HG03565 (cell line): ENCODE results near the gene SERPINA9.
"Not testable (repeated sequence)": the region's sequence is repeated elsewhere in the genome, so short reads cannot be mapped to it uniquely, and the experiment has no call there.

Source experiments
- ATAC-seq: cut with Tn5 transposase; IDR thresholded peaks from one replicate; pipeline ENCODE4 v1.9.1; 2021; ENCODE audit warnings: mild to moderate bottlenecking, moderate library complexity; ENCODE audit not compliant: unreplicated experiment

The SERPINA9 gene

DNA sequence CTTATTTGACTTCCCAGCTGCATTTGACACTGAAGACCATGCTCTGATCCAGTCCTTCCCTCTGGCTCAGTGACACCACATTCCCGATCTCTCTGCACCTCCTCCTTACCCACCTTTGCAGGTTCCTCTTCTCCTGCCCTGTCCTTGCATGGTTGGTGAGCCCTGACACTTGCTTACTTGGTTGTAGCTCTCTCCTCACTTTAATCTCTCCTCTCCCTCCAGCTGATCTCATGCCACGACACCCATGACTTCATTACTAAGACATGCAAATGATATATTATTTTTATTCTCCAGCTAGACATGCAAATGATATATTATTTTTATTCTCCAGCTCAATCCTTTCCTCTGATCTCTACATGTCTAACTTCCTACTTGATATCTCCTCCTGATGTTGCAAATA, at the start of gene SERPINA9:
TSS of gene SERPINA9 (minus strand) at position 175 of the 400 bp plus-strand sequence. CDS start 6,357 bp downstream, outside the sequence.
- ATAC-seq: no peak

- no peak for ATAC-seq
These were observed 48.1 kb upstream of the SERPINA9 start for GRCh38 chr14:94524093-94524492.

DNA sequence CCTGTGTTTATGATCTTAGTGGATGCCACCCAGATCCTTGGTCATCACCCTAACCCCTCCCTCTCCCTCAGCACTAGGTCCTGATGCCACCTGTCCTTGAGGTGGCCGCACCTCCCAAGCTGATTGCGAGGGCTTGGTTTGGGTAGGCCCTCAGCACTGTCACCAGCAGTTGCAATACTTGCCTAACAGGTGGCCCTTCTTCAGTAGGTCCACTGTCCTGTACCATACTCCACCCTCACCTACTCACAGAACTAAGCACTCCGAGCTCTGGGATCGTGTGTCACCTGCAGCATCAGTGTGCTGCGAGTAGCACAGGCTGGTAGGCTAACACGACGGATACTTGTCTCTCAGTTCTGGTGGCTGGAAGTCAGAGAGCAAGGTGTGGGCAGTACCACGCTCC, 47.3 kb upstream of the SERPINA9 start:
- ATAC-seq: no peak

- ATAC-seq: no peak
These were observed 46.2 kb upstream of the SERPINA9 start for GRCh38 chr14:94522115-94522724.

GRCh38 chr14:94521375-94522114, 45.5 kb upstream of the SERPINA9 start:
- ATAC-seq: no peak

- no peak for ATAC-seq
These were observed 41.8 kb upstream of the SERPINA9 start for GRCh38 chr14:94517641-94518257.

DNA sequence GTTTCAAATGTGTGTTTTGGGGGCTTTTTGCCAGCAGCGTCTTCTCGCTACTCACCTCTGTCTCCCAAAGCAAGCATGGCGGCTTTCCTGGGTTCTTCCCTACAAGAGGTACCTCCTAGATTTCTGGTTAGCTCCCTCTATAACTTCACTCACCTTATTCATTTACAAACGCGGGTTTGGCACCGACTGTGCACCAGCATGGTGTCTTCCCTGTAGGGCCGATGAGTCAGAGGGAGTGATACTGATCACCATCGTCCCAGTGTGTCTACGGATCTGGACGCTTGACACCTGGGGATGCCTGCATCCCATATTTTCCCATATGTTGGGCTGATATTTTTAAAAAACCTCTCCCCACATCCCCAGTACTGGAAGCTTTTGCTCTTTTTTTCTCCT, 41.2 kb upstream of the SERPINA9 start:
- ATAC-seq: no peak

- no peak for ATAC-seq
These were observed 39.9 kb upstream of the SERPINA9 start for GRCh38 chr14:94515856-94516255.

- no peak for ATAC-seq
These were observed 39.4 kb upstream of the SERPINA9 start for GRCh38 chr14:94515426-94515825.

GRCh38 chr14:94514351-94514750, 38.4 kb upstream of the SERPINA9 start:
- no peak for ATAC-seq

- ATAC-seq: not testable (repeated sequence)
These were observed 34.5 kb upstream of the SERPINA9 start for GRCh38 chr14:94510481-94510880.

DNA sequence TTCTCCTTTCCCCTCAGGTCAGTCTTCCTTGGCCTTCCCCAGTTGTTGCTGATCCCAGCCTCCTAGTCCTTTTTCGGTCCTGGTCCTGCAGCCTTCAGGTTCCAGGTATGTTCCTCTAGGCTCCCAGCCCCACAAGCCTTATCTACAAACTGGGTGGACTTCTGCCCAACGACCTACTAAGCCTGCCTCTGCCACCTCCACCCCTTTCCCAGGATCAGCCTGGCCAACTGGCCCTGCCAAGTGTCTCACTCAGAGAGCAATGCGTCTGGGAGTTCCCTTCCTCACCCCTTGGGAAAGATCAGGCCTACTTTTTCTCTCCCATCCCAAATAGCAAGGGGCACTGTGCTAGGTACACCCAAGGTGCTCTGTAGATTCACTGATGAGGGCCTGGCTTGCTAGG, 33.4 kb upstream of the SERPINA9 start, which contains the start of gene SERPINA12:
TSS of gene SERPINA12 (minus strand) at position 114 of the 400 bp plus-strand sequence. CDS start 11,072 bp downstream, outside the sequence.
- no peak for ATAC-seq

- ATAC-seq: no peak
These were observed 29.6 kb upstream of the SERPINA9 start for GRCh38 chr14:94505641-94506040.

DNA sequence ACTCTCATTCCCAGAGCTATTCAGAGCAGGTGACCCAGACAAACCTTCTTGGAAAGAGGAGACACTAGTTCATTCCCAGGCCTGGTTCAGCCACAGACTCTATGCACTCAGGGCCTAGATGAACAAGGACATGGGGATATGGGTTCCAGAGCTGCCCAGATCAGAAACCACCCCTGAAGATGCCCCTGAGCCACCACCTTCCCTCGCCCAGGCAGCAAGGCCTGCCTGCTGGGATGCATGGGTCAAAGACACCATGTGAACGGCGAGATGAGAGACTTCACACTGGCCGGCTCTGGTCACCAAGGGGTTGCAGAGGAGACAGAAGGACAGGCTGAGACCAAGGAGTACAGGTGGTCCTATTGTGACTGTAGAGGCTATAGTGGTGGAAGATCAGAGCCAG, 29.2 kb upstream of the SERPINA9 start:
- ATAC-seq: no peak

- ATAC-seq: no peak
These were observed 25.9 kb upstream of the SERPINA9 start for GRCh38 chr14:94501588-94502516.

DNA sequence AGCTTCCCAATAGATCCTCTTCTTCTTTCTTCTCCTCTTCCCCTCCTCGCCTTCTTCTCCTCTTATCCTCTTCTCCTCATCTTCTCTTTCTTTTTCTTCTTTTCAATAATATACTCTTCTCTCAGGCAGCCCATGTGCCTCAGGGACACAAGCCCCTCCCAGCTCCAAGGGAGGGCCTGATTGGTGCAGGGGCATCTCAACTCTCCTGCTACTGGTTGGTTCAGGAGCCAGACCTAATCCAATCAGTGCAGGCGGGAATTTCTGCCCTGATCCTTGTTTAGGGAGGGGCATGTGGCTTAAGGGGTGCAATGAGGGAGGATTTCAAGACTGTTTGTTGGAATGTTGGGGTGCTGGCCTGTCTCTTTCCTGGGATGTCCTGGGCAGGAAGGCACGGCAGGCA, 24.3 kb upstream of the SERPINA9 start:
- no peak for ATAC-seq

DNA sequence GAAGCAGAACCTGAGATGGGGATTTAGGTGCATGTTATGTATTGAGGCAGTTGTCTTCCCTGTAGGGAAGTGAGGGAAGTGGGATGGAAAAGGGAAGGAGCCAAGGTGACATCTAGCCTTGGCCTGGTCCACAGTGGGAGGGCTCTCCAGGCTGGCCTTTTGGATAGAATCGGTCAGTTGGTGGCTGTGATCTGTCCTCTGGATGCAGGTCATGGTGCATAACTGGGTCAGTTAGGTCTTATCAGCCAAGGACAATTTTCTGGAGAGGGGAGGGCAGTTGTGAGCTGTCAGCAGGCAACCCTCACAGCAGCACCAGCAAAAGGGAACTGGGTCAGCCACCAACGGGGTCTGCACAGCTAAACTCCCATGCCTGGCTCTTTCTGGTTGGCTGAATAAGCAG, 23.7 kb upstream of the SERPINA9 start:
- ATAC-seq: no peak

DNA sequence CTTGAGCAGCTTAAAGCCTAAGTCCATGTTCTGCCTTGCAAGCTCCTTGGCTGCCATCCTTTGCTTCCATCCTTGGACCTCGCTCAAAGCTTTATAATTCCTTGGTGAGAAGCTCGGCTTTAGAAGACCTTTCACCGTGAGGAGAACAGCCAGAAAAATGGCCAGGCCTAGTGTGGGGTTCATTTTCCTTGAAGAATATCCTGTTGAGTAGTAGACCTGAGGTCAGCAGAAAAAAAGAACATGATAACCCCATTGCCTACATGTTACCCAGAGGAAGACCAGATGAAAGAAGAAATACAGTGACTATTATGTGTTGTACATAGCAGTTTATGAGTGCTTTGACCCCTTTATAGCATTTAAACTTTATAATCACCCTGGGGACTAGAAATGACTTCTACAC, 22.2 kb upstream of the SERPINA9 start:
- ATAC-seq: no peak

DNA sequence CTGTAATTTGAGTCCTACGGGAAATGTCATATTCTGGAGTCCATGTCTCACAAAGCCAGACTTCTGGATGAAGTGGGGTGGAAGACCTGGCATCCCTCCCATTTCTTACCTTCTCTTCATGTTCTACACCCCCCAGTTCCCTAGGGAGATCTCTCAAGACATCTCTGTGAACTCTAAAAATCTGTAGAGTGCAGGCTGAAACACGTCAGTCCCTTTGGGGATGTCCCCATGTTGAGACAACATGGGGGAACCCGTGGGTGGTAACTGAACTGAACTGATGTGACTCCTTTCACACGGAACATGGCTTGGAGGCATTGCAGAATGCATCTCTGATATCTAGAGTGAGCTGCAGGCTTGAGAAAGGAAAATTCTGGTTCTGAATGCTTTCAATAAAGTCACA, 18.1 kb upstream of the SERPINA9 start:
- ATAC-seq: peak; percentile 64

DNA sequence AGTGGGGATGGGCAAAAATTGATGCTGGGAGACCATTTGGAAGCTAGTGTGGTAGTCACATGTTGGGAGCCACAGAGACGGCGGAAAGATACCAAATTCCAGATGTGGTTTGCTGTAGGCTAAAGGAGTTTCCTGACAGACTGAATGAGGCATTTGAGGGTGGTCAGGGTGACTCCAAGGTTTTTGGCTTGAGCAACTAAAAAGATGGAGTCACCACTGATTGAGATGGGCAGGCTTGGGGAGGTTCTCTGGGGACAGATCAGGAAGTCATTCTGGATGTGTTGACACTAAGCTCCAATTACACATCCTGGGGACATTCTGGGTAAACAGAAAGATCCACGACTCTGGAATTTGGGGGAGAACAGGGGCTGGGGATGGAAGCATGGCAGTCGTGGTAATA, 15.5 kb upstream of the SERPINA9 start:
- ATAC-seq: no peak

DNA sequence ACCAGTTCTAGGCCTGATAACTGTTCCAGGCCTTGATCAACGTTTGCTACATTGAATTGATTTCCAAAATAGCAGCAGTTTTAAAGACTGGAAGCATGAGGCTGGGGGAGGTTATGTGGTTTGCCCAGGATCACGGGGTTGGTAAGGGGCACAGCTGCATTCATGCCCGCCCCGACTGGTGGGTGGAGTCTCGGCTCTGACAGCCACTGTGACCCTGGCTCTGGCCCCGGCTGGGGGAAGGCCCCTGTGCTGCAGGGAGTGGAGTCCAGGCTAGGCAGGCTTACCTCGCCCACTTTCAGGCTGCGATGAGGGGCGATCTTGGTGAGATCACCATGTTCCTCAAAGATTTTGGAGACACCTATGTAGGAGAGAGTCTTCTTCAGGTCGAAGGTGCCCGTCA, 13.3 kb upstream of the SERPINA9 start:
- no peak for ATAC-seq
